KMS-11 (cell line): Measurements from ENCODE around the gene NUB1.

Source experiments
- H2AFZ ChIP-seq: fragments of 200-600 bp; sonication (generic); 2 replicates; pipeline ENCODE4 v1.6.1; 2016; ENCODE audit warnings: antibody characterized with exemption, mixed run types, low read depth
- H3K27ac ChIP-seq: fragments of 200-600 bp; sonication (generic); 2 replicates; pipeline ENCODE4 v1.6.1; 2016; ENCODE audit warnings: mild to moderate bottlenecking, mixed run types
- H3K27me3 ChIP-seq: fragments of 200-600 bp; sonication (generic); 2 replicates; pipeline ENCODE4 v1.6.1; 2017; ENCODE audit warnings: mild to moderate bottlenecking, low read depth, mixed run types, moderate library complexity; ENCODE audit not compliant: insufficient read depth
- H3K36me3 ChIP-seq: fragments of 200-600 bp; sonication (generic); 2 replicates; pipeline ENCODE4 v1.6.1; 2017; ENCODE audit warnings: mild to moderate bottlenecking, mixed run types; ENCODE audit not compliant: insufficient read depth
- H3K4me1 ChIP-seq: fragments of 200-600 bp; sonication (generic); 2 replicates; pipeline ENCODE4 v1.6.1; 2016; ENCODE audit warnings: mild to moderate bottlenecking, low read depth, mixed run types; ENCODE audit not compliant: poor library complexity, severe bottlenecking
- H3K4me2 ChIP-seq: fragments of 200-600 bp; sonication (generic); 2 replicates; pipeline ENCODE4 v1.7.0; 2016; ENCODE audit warnings: mild to moderate bottlenecking, mixed run types
- H3K4me3 ChIP-seq: fragments of 200-600 bp; sonication (generic); IDR thresholded peaks from 2 replicates; pipeline ENCODE4 v1.6.1; 2017; ENCODE audit warnings: low read depth, low read length, mixed read lengths; ENCODE audit not compliant: insufficient read depth
- H3K79me2 ChIP-seq: fragments of 200-600 bp; sonication (generic); 2 replicates; pipeline ENCODE4 v1.6.1; 2016; ENCODE audit warnings: low read depth, mixed run types; ENCODE audit not compliant: insufficient read depth
- H3K9ac ChIP-seq: fragments of 200-600 bp; sonication (generic); 2 replicates; pipeline ENCODE4 v1.6.1; 2016; ENCODE audit warnings: mild to moderate bottlenecking, mixed run types
- H4K20me1 ChIP-seq: fragments of 200-600 bp; sonication (generic); 2 replicates; pipeline ENCODE4 v1.6.1; 2016; ENCODE audit warnings: mild to moderate bottlenecking, mixed run types; ENCODE audit not compliant: insufficient read depth
- TF ChIP-seq, protein P1 (sequence below): fragments of 200-600 bp; sonication (generic); conservative IDR thresholded peaks from 2 replicates; pipeline ENCODE4 v1.6.1; 2017; ENCODE audit warnings: low read depth, mild to moderate bottlenecking, antibody characterized with exemption, low read length, moderate library complexity, mixed read lengths

NUB1 gene

GRCh38 chr7:151404216-151405011 lies 62.8 kb downstream of the NUB1 start:
- Histone ChIP-seq H3K4me3 (no peak overlapping the region), H3K36me3 (no peaks in the 10 kb centered on the region), H3K4me2 (no peak overlapping the region), H3K27me3 (no peaks in the 10 kb centered on the region), H3K27ac (no peak overlapping the region), H3K9ac (no peak overlapping the region), H4K20me1 (no peaks in the 10 kb centered on the region), H3K79me2 (no peaks in the 10 kb centered on the region), H3K4me1 (no peaks in the 10 kb centered on the region), H2AFZ (no peak overlapping the region)
- TF ChIP-seq, protein P1, sequence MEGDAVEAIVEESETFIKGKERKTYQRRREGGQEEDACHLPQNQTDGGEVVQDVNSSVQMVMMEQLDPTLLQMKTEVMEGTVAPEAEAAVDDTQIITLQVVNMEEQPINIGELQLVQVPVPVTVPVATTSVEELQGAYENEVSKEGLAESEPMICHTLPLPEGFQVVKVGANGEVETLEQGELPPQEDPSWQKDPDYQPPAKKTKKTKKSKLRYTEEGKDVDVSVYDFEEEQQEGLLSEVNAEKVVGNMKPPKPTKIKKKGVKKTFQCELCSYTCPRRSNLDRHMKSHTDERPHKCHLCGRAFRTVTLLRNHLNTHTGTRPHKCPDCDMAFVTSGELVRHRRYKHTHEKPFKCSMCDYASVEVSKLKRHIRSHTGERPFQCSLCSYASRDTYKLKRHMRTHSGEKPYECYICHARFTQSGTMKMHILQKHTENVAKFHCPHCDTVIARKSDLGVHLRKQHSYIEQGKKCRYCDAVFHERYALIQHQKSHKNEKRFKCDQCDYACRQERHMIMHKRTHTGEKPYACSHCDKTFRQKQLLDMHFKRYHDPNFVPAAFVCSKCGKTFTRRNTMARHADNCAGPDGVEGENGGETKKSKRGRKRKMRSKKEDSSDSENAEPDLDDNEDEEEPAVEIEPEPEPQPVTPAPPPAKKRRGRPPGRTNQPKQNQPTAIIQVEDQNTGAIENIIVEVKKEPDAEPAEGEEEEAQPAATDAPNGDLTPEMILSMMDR: no peak

DNA sequence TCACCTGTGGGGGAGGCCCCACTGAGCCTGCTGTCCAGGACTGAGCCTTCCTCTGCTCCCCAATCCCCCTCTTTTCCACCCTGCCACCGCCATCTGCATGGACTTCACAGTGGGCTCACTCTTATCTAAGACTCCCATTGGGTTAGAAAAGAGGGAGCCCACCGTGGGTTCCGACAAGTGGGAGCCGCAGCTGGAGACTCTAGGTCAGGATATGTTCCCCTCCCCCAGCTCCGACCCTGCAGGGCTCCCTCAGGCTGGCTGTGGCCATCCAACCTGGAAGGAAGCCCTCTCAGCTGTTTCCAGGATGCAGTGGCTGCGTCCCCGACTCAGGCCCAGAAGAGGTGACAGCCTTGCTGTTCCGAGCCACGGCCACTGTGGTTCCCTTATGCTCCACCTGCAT lies 63.4 kb downstream of the NUB1 start:
- Histone ChIP-seq H4K20me1 (no peaks in the 10 kb centered on the region), H3K79me2 (no peaks in the 10 kb centered on the region), H2AFZ (no peak overlapping the region), H3K4me1 (no peaks in the 10 kb centered on the region), H3K9ac (no peak overlapping the region), H3K4me2 (no peak overlapping the region), H3K27ac (no peak overlapping the region), H3K4me3 (no peak overlapping the region), H3K36me3 (no peaks in the 10 kb centered on the region), H3K27me3 (no peaks in the 10 kb centered on the region)
- TF ChIP-seq, protein P1: no peak

GRCh38 chr7:151405588-151405987 lies 64.0 kb downstream of the NUB1 start:
- H3K4me1 ChIP-seq: no peaks in the 10 kb centered on the region
- H3K79me2 ChIP-seq: no peaks in the 10 kb centered on the region
- H4K20me1 ChIP-seq: no peaks in the 10 kb centered on the region
- H2AFZ ChIP-seq: no peak overlapping the region
- H3K4me3 ChIP-seq: no peak overlapping the region
- no peak overlapping the region for H3K4me2 ChIP-seq
- H3K27ac ChIP-seq: no peak overlapping the region
- no peak overlapping the region for H3K9ac ChIP-seq
- TF ChIP-seq, protein P1: no peak
- no peaks in the 10 kb centered on the region for H3K36me3 ChIP-seq
- no peaks in the 10 kb centered on the region for H3K27me3 ChIP-seq

DNA sequence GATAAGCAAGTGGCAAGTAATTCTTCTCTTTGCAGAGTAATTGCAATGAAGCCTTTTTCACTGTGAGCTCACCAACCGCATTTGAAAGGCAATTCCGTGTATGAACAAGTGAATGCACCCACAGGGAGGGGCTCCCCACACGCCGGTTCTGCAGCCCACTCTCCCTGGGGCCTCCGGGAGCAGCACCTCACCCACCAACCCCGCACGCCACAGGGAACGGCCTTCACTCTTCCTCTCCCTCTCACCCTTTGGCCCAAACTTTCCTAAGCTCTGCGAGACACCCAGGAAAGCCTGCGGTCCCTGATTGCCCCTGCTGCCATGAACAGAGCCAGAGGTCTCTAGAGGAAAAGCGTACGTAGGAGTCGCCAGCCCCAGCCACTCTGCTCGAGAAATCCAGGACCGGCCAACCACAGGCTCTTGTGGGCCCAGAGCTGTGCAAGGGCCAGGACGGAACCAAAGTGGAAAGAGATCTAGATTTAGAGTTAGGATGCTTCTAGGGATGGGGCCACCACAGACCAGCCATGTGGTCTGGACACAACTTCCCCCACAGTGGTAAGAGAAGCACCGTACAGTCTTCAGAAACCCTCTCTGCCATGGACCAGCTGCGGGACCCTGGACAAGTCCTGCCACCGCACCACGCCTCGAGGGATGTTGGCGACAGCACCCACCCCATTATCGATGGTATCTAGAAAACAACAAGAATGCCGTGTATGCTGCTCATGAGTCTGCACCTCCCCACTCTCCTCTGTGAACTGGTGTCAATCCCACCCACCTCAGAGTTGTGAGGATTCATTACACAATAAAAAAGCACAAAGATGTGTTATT lies 64.7 kb downstream of the NUB1 start:
- Histone ChIP-seq H3K4me3 (no peak overlapping the region), H3K4me1 (no peaks in the 10 kb centered on the region), H3K79me2 (no peaks in the 10 kb centered on the region), H3K9ac (no peak overlapping the region), H3K27ac (no peak overlapping the region), H3K36me3 (no peaks in the 10 kb centered on the region), H3K27me3 (no peaks in the 10 kb centered on the region), H2AFZ (no peak overlapping the region), H4K20me1 (no peaks in the 10 kb centered on the region), H3K4me2 (no peak overlapping the region)
- TF ChIP-seq, protein P1: no peak
